ENCODE data around the gene RBPJ.

RBPJ gene

GRCh38 chr4:26471890-26472289 is 151.1 kb downstream of the RBPJ start:
- no peak overlapping the region for H3K4me3 ChIP-seq (ENCODE audit: low read depth, low read length)
- no peak for TF ChIP-seq CTCF (conservative IDR thresholded peaks at IDR 0.05; ENCODE audit: low read depth, low read length)
- no peak for DNase-seq (ENCODE audit: low read depth)

DNA sequence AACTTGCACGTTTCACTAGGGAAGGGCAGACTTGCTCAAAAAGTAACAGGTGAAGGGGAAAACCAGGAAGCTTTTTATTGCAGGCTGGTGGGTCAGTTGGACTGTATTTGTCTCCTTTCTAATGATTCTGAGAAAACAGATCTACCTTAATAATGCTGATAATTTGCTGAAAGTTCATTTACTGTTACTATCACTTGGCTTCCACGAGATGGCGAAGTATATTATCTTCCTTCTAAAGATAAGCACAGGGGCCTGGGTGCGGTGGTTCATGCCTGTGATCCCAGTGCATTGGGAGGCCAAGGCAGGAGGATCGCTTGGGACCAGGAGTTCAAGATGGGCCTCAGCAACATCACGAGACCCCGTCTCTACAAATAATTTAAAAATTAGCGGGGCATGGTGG is 153.1 kb downstream of the RBPJ start:
- no peak for DNase-seq (ENCODE audit: low read depth)
- peak; percentile 5 for TF ChIP-seq CTCF (conservative IDR thresholded peaks at IDR 0.05; ENCODE audit: low read depth, low read length)
- H3K4me3 ChIP-seq (ENCODE audit: low read depth, low read length): no peak overlapping the region

DNA sequence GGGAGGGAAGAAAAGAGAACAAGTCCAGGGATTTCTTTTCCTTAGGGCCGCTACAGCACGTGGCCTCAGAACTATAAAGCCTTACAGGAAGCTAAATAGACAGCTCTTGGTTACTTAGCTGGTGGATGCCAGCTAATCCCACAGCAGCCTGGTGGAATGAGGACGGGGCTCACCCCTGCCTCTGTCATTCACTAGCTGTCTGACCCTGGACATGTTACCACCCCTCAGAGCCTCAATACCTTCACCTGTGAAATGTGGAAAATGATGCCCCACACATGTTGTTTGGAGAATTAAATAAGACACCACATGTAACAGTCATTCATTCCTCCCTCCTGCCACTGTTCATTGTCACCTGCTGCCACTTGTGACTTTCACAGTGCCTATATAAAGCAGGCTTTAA is 153.7 kb downstream of the RBPJ start:
- H3K4me3 ChIP-seq (ENCODE audit: low read depth, low read length): no peak overlapping the region
- no peak for TF ChIP-seq CTCF (conservative IDR thresholded peaks at IDR 0.05; ENCODE audit: low read depth, low read length)
- no peak for DNase-seq (ENCODE audit: low read depth)

DNA sequence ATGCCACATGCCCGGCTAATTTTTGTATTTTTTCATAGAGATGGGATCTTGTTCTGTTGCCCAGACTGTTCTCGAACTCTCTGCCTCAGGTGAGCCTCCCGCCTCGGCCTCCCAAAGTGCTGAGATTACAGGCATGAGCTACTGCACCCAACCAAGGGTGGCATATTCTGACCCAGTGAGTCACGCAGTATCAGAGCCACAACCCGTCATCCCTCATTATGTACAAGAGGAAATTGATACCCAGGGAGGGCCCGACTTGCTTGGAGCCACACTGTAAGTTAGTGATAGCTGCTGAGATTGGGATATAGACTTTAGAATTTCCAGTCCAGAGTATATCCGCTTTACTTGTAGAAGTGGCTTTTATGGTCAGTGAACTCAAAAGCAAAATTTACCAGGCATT is 154.9 kb downstream of the RBPJ start:
- no peak for DNase-seq (ENCODE audit: low read depth)
- no peak for TF ChIP-seq CTCF (conservative IDR thresholded peaks at IDR 0.05; ENCODE audit: low read depth, low read length)
- H3K4me3 ChIP-seq (ENCODE audit: low read depth, low read length): no peak overlapping the region

- no peak overlapping the region for H3K4me3 ChIP-seq (ENCODE audit: low read depth, low read length)
- no peak for DNase-seq (ENCODE audit: low read depth)
Observed at GRCh38 chr4:26476545-26476944, 155.7 kb downstream of the RBPJ start.

GRCh38 chr4:26478330-26478729 is 157.5 kb downstream of the RBPJ start:
- no peak overlapping the region for H3K4me3 ChIP-seq (ENCODE audit: low read depth, low read length)
- TF ChIP-seq CTCF (conservative IDR thresholded peaks at IDR 0.05; ENCODE audit: low read depth, low read length): no peak
- DNase-seq (ENCODE audit: low read depth): no peak

More at GRCh38 chr4:26476545-26476944, 155.7 kb downstream of the RBPJ start:
- no peak for TF ChIP-seq CTCF (conservative IDR thresholded peaks at IDR 0.05; ENCODE audit: low read depth, low read length)

- DNase-seq (ENCODE audit: low read depth): no peak
- no peak for TF ChIP-seq CTCF (conservative IDR thresholded peaks at IDR 0.05; ENCODE audit: low read depth, low read length)
- H3K4me3 ChIP-seq (ENCODE audit: low read depth, low read length): no peak overlapping the region
Observed at GRCh38 chr4:26482508-26483462, 162.0 kb downstream of the RBPJ start.
